T47D (cell line): Measurements from ENCODE around the gene GPR55.

ENCODE experiments used
- DNase-seq, 2 experiments: peaks; one replicate each; pipeline versions ENCODE4 v3.0.0 to v3.0.0-alpha.2; 2011 to 2012; ENCODE audit warnings: low read depth in 1 of 2, low spot score in 1 of 2
- JUND ChIP-seq: IDR thresholded peaks from 2 replicates; pipeline ENCODE4 v1.6.1; 2012; ENCODE audit warnings: low read depth
- in situ Hi-C: cut with HindIII; loops from 2 replicates; pipeline ENCODE4 v1.10.0; 2016; ENCODE audit warnings: low sequenced_read_pairs, low pct_unique_long_range_greater_than_20kb

GPR55 gene

DNA sequence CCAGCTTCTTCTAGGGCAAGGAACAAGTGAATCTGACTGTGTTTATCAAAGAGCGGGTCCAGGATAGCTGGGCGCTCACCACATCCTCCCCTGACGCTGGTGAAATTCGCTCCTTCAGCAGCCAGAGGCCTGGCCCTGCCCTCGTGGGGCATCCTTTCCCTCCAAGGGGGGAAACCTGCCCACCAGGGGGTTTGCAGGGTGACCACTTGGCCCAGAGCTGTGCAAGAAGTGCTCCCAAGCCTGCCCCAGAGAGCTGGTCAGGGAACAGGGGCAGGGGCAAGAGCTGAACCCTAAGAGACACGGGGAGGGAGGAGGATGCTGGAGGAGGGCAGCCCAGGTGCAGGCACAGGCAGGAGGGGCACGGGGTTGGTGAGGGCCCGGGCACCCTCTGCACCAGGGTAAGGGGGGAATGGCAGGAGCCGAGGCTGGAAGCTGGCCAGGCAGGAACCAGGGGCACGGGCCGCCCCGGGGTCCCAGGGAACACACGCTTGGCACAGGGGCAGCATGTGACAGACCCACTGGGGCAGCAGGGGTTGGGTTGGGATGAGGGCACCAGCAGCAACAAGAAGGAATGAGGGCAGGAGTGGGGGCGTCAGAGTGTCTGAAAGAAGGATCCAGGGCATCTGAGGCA is 2.8 kb upstream of the GPR55 start:
- DNase-seq: no peak
- in situ Hi-C loops: no loop called here
- no peak for TF ChIP-seq JUND

DNA sequence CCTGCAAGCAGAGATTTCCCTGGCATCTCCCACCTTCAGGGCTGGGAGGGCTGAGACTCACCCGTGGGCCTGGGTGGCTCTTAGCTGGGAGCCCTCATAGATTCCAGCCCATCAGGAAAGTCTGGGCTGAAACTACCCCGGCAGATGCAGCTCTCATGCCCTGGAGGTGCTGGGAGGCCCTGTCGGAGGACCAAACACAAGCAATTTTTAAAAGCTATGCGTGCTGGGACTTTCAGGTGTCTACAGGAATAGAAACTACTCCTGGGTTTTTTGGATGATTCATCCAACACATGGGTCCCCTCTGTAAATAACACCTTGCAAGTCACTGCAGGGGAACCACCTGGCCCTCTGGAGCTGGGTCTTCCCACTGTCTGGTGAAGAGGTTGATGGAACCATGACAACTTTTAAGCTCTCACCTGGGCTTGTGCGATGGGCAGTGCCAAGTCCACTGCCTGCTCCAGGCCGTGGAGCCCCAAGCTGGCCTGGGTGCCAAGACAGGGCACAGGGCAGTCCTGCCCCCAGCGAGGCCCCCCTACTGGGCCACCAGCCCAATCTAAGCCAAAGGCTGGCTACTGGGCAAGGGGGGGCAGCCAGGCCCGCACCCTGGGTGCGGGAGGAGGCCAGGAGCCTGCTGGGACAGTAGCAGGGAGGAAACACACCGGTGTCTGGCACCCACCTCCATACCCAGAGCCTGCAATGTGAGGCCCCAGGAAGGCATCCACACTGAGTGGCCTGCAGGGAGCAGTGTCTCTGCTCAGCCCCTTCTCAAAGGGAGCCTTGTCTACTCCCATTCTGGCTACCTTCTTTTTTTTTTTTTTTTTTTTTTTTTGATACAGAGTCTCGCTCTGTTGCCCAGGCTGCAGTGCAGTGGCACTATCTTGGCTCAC is 1.1 kb upstream of the GPR55 start:
- in situ Hi-C loops: no loop called here
- TF ChIP-seq JUND: no peak
- DNase-seq: no peak

DNA sequence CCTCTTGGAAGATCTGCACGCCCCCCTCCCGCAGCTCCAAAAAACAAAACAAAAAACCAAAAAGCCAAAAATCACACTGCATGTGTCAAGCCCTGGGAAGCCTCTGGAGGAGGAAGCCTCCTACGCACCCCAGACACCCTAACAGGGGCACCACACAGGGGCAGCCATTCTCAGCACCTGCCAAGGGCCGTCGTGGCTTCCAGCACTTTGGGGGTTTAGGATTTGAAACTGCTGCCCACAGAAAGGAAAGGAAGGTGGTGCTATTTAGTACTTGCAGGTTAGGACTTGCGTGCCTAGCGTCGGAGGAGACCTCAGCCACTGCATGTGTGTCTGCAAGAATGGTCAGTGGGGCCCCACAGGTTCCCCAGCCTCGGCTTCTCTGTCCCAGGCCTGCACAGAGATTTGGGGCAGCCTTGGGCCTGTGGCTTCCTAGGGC is 419 bp upstream of the GPR55 start:
- no peak for DNase-seq
- in situ Hi-C loops: no loop called here
- no peak for TF ChIP-seq JUND

DNA sequence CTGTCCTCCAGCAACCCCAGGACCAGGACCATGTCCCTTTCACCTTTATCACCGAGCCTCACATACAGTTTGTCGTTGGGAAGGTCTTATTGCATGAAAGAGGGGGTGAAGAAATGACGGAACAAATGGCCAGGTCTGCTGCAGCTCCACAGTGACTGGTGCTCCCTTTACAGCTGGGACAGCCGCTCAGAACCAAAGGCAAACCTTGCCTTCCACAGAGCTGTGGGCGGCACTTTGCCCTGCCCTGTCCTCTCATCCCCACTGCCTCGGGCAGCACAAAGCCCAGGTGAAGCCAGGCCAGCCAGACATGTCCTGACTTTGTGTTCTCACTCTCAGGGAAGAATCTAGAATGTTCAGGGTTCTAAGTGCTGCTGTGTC is 961 bp downstream of the GPR55 start:
- DNase-seq: no peak
- no peak for TF ChIP-seq JUND
- in situ Hi-C loops: no loop called here

DNA sequence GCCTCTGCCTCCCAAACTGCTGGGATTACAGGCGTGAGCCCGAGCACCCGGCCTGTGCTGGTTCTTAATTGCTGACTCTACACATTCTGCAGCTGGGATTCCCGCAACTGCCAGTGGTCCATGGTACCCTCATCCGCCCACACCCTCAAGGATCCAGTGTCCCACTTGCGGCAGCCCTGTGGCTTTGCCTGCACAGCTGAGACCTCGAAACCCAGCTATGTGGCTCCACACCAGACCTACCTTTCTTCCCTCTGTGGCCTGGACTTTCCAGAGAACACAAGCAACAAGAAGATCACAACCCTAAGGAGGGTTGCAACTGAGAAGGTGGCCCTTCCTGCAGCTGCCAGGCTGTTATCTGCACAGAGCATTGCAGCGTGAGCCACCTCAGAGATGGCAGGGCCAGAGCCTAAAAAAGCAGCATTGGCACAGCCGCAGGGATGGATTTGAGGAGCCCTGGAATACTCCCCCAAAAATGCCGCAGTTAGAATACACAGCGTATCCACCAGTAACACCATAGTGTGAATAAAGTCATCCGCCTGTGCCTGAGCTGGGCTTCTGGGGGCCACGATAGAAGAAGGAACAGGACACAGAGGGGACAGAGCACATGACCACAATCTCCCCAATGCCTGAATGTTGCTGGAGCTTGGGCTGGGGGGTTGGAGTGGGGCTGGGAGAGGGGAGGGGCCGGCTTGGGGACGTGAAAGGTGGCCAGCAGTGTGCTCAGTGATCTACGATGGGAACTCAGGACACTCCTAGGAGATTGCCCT is 1.9 kb downstream of the GPR55 start:
- in situ Hi-C loops: no loop called here
- no peak for TF ChIP-seq JUND
- no peak for DNase-seq

DNA sequence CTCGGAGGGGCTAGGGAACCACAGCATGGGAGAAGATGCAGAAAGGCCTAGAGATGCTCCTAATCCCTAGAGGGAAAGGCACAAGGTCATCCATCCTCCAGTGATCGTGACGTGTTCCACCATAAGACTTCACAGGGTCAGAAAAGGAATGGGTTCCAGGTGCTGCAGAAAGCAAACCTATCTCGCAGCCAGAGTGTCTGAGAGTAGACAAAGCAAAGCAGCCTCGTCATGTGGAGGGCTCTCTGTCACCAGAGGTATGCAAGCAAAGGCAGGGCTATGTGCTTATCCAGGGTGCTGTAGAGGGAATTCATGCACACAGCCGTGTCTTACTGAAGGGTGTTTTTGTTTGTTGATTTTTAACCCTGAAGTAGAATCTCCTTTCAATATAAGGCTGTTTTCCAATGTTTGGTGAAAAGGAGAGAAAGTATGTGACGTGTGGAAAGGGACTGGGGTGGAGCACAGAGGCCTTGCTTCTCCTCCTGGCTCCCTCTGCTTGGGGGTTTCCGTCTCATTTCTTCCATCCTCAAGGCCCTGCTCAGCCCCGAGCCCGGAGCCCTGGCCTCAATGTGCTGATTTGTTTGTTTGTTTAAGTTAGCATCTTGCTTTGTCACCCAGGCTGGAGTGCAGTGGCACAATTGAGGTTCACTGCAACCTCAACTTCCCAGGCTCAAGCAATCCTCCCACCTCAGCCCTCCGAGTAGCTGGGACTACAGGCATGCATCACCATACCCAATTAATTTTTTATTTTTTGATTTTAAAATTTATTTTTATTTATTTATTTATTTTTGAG is 3.0 kb downstream of the GPR55 start:
- in situ Hi-C loops: no loop called here
- no peak for DNase-seq
- TF ChIP-seq JUND: no peak

DNA sequence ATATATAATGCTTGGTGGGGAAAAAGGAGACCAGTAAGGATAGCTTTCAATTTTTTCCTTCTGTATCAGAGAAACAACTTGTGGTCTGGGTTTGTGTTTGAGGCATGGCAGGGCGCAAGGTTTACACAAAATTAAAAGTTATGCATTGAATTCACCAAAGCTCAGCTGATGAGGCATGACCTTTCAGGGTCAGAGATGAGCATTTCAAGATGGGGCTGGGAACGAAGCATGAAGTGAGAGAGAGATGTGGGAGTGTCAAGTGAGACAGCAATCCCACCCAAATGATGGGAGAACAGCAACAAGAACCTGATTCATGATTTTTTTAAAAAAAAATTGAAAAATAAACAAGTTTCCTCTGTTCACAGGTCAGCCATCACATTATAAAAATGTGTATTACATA is 4.9 kb downstream of the GPR55 start:
- no peak for TF ChIP-seq JUND
- in situ Hi-C loops: no loop called here
- no peak for DNase-seq

DNA sequence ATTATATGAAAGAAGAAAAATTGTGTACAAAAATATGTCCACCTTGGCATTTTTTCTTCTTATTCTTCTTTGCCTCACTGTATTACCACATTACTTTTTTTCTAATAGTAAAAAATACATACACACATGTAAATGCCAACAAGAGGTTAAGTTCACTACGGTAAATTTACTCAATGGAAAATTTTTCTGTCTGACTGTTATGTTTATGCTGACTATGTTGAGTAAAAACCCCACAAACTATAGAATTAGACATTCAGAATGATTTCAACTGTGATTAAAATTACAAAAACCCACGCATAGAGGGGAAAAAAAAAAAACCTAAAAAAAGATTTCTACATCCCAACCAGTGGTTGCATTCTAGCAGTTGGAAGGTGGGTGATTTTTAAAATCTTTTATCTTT is 5.4 kb downstream of the GPR55 start:
- in situ Hi-C loops: no loop called here
- no peak for DNase-seq
- no peak for TF ChIP-seq JUND

DNA sequence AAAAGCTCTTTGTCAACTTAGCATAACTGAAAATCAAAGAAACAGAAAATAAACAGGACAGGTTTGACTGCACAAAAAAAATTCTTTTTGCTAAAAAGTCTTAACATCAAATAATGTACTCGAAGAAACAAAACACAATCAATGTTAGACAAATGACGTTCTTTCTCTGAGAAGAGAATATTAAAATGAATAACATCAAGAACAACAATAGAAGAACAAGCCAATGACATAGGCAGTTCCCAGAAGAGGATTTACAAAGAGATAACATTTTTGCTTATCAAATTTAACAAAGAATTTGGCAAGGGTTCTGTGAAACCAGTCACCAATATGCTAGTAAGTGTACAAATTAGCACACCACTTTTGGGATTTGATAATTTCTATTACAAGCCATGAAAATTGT is 5.8 kb downstream of the GPR55 start:
- in situ Hi-C loops: no loop called here
- no peak for TF ChIP-seq JUND

DNA sequence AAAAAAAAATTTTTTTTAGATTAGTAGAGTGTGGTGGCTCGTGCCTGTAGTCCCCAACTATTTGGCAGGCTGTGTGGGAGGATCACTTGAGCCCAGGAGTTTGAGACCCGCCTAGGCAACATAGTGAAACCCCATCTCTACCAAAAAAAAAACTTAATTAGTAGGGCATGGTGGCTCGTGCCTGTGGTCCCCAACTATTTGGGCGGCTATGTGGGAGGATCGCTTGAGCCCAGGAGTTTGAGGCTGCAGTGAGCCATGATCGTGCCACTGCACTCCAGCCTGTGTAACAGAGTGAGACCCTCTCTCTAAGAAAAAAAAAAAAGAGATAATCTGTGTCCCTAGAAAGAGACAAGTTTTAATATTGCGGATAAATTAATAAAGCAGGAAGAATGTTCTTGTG is 8.8 kb downstream of the GPR55 start:
- DNase-seq: no peak
- in situ Hi-C loops: no loop called here
- no peak for TF ChIP-seq JUND

More for the DNA sequence above, 5.8 kb downstream of the GPR55 start:
- no peak for DNase-seq

DNA sequence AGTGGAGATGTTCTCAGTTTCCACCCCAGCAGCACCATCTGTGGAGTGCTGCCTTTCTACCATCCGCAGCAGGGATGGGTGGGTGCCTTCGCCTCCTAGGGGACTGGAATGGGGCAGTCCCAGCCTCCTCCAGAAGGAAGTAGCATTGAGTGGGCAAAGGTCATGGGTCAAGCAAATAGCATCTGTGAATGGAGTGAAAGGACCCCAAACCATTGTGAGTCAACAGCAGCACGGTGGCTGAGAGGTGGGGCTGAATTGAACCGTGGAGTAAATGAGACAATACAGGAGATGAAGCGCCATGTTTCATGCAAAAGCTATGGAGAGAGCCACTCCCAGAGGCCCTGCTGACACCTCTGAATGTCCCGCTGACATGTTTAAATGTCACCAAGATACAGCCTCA is 9.7 kb downstream of the GPR55 start:
- TF ChIP-seq JUND: no peak
- in situ Hi-C loops: no loop called here
- DNase-seq: no peak

DNA sequence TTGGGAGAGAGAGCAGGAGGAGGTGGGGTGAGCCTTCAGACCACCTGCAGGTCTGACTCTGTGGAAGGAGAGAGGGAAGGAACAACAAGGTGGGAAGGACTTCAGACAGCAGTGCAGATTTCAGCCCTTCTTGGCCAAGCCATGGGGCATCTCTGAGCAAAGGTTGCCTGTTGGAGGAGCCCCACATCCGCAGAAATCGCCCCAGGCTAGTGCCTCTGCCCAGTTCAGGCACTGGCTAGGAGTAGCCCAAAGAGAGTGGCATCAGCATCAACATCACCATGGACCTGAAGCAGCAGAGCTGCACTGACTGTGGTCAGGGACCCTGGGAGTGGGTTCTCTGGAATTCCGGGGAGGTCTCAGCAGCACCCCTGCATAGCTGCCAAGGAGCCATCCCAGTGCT is 10.2 kb downstream of the GPR55 start:
- no peak for DNase-seq

More for the DNA sequence above, 10.2 kb downstream of the GPR55 start:
- no peak for TF ChIP-seq JUND
- in situ Hi-C loops: no loop called here
